H1 (cell line): Measurements from ENCODE around the gene SHISAL1. TPM values are rescaled to one million over a fixed set of nuclear protein-coding genes. Genes with fewer than 3 reads are reported as not detected.

Experiments
- BACH1 ChIP-seq: IDR thresholded peaks from 2 replicates; pipeline ENCODE4 v1.6.1; 2012; ENCODE audit warnings: low read length, improper control_type of control experiment
- CBX8 ChIP-seq: fragments of 300-800, 300-1000 bp; sonication (generic); IDR thresholded peaks from 2 replicates; pipeline ENCODE4 v1.7.1; 2016; ENCODE audit warnings: low read depth, low read length, borderline replicate concordance
- CREB1 ChIP-seq: IDR thresholded peaks from 2 replicates; pipeline ENCODE4 v1.6.1; 2012; ENCODE audit warnings: inconsistent platforms
- JUND ChIP-seq: IDR thresholded peaks from 2 replicates; pipeline ENCODE4 v1.6.1; 2011; ENCODE audit warnings: mild to moderate bottlenecking, improper control_type of control experiment, low read length
- MAFK ChIP-seq: IDR thresholded peaks from 2 replicates; pipeline ENCODE4 v1.6.1; 2012; ENCODE audit warnings: low read depth, mild to moderate bottlenecking, improper control_type of control experiment, low read length
- POLR2A ChIP-seq, 2 experiments: IDR thresholded peaks; 1 replicate in 1 of 2; 2 replicates in 1 of 2; pipeline ENCODE4 v1.6.1; 2011; ENCODE audit warnings: low read depth in 2 of 2, low read length in 2 of 2, mild to moderate bottlenecking in 2 of 2; ENCODE audit errors: control extremely low read depth in 1 of 2
- RXRA ChIP-seq: IDR thresholded peaks from 2 replicates; pipeline ENCODE4 v1.6.1; 2011; ENCODE audit warnings: low read depth, mild to moderate bottlenecking, low read length, moderate library complexity; ENCODE audit not compliant: insufficient read depth
- TBP ChIP-seq: IDR thresholded peaks from 2 replicates; pipeline ENCODE4 v1.6.1; 2011; ENCODE audit warnings: low read depth, low read length, improper control_type of control experiment
- TCF12 ChIP-seq: IDR thresholded peaks from 2 replicates; pipeline ENCODE4 v1.6.1; 2011; ENCODE audit warnings: low read depth, mild to moderate bottlenecking, low read length
- polyA plus RNA-seq, 7 experiments: library from polyadenylated mRNA; depleted of rRNA in 3 of 7; stranded (reverse) in 5 of 7; unstranded in 2 of 7; fragments of >200 nt in 5 of 7; fragments of 200-250 nt in 2 of 7; gene quantifications; 1 replicate in 5 of 7; 2 replicates in 1 of 7; 4 replicates in 1 of 7; pipeline versions ENCODE4 v1.2.1 to v1.2.3, GENCODE V29; 2011 to 2013; ENCODE audit warnings: missing spikeins in 2 of 7, mixed read lengths in 2 of 7
- total RNA-seq: library from RNA; stranded (reverse); fragmentation: NEBNext Ultra II Directional; extraction: Animal tissue kit (Norgen Biotek cat#: 25700); gene quantifications from 2 replicates; pipeline ENCODE4 v1.2.1, GENCODE V29; 2021
- TF ChIP-seq, protein P1 (sequence below): fragments of 300-600 bp; sonication (generic); IDR thresholded peaks from 2 replicates; pipeline ENCODE4 v1.7.1; 2012; ENCODE audit warnings: low read length, moderate library complexity, mild to moderate bottlenecking, inconsistent platforms; ENCODE audit not compliant: insufficient replicate concordance
- TF ChIP-seq, protein P2 (sequence below), 3 experiments: IDR thresholded peaks; 1 replicate in 2 of 3; 2 replicates in 1 of 3; pipeline versions ENCODE4 v1.5.1 to v1.6.1; 2011; ENCODE audit warnings: low read length in 3 of 3, mild to moderate bottlenecking in 3 of 3, inconsistent platforms in 2 of 3, low read depth in 1 of 3, moderate library complexity in 1 of 3; ENCODE audit not compliant: insufficient read depth in 1 of 3; ENCODE audit errors: control extremely low read depth in 1 of 3

SHISAL1 gene
- total and polyA plus RNA-seq, 2 of the 8 experiments (the other 6 are each of a cell fraction or from before 2014, with no cell fraction given), result 3.7 to 5.8 TPM

DNA sequence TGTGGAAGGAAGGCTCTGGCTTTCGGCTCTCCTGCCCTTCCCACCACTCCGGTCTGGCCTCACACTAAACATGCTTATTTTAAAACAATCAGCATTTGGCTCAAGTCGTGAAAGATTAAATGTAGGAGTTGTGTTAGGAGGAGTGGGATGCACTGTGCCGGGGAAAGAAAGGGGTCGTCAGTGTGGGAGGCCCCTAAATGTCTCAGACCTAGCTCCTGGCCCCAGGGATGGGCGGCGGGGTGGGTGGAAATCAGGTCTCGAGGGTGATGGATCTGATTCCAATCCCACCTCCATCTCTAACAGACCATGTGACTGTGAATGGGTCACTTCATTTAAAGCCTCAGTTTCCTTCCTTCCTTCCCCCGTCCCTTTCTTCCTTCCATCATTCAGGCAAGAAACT lies 6.9 kb upstream of the SHISAL1 start (continued):
- TF ChIP-seq, protein P1, sequence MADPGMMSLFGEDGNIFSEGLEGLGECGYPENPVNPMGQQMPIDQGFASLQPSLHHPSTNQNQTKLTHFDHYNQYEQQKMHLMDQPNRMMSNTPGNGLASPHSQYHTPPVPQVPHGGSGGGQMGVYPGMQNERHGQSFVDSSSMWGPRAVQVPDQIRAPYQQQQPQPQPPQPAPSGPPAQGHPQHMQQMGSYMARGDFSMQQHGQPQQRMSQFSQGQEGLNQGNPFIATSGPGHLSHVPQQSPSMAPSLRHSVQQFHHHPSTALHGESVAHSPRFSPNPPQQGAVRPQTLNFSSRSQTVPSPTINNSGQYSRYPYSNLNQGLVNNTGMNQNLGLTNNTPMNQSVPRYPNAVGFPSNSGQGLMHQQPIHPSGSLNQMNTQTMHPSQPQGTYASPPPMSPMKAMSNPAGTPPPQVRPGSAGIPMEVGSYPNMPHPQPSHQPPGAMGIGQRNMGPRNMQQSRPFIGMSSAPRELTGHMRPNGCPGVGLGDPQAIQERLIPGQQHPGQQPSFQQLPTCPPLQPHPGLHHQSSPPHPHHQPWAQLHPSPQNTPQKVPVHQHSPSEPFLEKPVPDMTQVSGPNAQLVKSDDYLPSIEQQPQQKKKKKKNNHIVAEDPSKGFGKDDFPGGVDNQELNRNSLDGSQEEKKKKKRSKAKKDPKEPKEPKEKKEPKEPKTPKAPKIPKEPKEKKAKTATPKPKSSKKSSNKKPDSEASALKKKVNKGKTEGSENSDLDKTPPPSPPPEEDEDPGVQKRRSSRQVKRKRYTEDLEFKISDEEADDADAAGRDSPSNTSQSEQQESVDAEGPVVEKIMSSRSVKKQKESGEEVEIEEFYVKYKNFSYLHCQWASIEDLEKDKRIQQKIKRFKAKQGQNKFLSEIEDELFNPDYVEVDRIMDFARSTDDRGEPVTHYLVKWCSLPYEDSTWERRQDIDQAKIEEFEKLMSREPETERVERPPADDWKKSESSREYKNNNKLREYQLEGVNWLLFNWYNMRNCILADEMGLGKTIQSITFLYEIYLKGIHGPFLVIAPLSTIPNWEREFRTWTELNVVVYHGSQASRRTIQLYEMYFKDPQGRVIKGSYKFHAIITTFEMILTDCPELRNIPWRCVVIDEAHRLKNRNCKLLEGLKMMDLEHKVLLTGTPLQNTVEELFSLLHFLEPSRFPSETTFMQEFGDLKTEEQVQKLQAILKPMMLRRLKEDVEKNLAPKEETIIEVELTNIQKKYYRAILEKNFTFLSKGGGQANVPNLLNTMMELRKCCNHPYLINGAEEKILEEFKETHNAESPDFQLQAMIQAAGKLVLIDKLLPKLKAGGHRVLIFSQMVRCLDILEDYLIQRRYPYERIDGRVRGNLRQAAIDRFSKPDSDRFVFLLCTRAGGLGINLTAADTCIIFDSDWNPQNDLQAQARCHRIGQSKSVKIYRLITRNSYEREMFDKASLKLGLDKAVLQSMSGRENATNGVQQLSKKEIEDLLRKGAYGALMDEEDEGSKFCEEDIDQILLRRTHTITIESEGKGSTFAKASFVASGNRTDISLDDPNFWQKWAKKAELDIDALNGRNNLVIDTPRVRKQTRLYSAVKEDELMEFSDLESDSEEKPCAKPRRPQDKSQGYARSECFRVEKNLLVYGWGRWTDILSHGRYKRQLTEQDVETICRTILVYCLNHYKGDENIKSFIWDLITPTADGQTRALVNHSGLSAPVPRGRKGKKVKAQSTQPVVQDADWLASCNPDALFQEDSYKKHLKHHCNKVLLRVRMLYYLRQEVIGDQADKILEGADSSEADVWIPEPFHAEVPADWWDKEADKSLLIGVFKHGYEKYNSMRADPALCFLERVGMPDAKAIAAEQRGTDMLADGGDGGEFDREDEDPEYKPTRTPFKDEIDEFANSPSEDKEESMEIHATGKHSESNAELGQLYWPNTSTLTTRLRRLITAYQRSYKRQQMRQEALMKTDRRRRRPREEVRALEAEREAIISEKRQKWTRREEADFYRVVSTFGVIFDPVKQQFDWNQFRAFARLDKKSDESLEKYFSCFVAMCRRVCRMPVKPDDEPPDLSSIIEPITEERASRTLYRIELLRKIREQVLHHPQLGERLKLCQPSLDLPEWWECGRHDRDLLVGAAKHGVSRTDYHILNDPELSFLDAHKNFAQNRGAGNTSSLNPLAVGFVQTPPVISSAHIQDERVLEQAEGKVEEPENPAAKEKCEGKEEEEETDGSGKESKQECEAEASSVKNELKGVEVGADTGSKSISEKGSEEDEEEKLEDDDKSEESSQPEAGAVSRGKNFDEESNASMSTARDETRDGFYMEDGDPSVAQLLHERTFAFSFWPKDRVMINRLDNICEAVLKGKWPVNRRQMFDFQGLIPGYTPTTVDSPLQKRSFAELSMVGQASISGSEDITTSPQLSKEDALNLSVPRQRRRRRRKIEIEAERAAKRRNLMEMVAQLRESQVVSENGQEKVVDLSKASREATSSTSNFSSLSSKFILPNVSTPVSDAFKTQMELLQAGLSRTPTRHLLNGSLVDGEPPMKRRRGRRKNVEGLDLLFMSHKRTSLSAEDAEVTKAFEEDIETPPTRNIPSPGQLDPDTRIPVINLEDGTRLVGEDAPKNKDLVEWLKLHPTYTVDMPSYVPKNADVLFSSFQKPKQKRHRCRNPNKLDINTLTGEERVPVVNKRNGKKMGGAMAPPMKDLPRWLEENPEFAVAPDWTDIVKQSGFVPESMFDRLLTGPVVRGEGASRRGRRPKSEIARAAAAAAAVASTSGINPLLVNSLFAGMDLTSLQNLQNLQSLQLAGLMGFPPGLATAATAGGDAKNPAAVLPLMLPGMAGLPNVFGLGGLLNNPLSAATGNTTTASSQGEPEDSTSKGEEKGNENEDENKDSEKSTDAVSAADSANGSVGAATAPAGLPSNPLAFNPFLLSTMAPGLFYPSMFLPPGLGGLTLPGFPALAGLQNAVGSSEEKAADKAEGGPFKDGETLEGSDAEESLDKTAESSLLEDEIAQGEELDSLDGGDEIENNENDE, result no peak
- no peak for TF ChIP-seq CBX8
- TF ChIP-seq RXRA, result no peak
- no peak for TF ChIP-seq MAFK
- no peak for TF ChIP-seq JUND
- TF ChIP-seq CREB1, result no peak
- TF ChIP-seq, protein P2, sequence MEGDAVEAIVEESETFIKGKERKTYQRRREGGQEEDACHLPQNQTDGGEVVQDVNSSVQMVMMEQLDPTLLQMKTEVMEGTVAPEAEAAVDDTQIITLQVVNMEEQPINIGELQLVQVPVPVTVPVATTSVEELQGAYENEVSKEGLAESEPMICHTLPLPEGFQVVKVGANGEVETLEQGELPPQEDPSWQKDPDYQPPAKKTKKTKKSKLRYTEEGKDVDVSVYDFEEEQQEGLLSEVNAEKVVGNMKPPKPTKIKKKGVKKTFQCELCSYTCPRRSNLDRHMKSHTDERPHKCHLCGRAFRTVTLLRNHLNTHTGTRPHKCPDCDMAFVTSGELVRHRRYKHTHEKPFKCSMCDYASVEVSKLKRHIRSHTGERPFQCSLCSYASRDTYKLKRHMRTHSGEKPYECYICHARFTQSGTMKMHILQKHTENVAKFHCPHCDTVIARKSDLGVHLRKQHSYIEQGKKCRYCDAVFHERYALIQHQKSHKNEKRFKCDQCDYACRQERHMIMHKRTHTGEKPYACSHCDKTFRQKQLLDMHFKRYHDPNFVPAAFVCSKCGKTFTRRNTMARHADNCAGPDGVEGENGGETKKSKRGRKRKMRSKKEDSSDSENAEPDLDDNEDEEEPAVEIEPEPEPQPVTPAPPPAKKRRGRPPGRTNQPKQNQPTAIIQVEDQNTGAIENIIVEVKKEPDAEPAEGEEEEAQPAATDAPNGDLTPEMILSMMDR (IDR thresholded peaks at IDR 0.05; ENCODE audit: control extremely low read depth in 1 of 3, insufficient read depth in 1 of 3, low read depth in 1 of 3, low read length in 3 of 3), result no peak
- TF ChIP-seq POLR2A (IDR thresholded peaks at IDR 0.05; ENCODE audit: control extremely low read depth in 1 of 2, low read depth in 2 of 2, low read length in 2 of 2), result no peak
- no peak for TF ChIP-seq BACH1
- TF ChIP-seq TBP, result no peak
- TF ChIP-seq TCF12, result no peak
